Cardiac fibroblast (primary cell): ENCODE data around the gene UBE2C.

ENCODE experiments used
- DNase-seq, 2 donors: peaks; one replicate each; pipeline versions ENCODE4 v3.0.0 to v3.0.0-alpha.2; 2010; ENCODE audit warnings: low read depth in 2 of 2
- H3K4me3 ChIP-seq, 2 donors: replicated peaks in 1 of 2; 1 replicate in 1 of 2; 2 replicates in 1 of 2; pipeline ENCODE4 v1.5.1; 2011; ENCODE audit warnings: low read depth in 2 of 2, low read length in 2 of 2, mild to moderate bottlenecking in 2 of 2, moderate library complexity in 1 of 2
- CTCF ChIP-seq: IDR thresholded peaks from one replicate; pipeline ENCODE4 v1.5.1; 2011; ENCODE audit warnings: low read depth, mild to moderate bottlenecking, low read length, inconsistent platforms

The UBE2C gene

GRCh38 chr20:45833030-45833882 lies 20.8 kb downstream of the UBE2C start, which contains the start of gene SNX21:
Gene SNX21, plus strand, starts transcription at chr20:45833799. Its CDS starts 121 bp downstream, at chr20:45833920.
- H3K4me3 ChIP-seq = peak within 1 kb of the TSS; percentile 73 to 74
- TF ChIP-seq CTCF = no peak
- DNase-seq = peak; percentile 96 to 98

- peak; percentile 57 to 76 for DNase-seq
- no peak for TF ChIP-seq CTCF
Measured at GRCh38 chr20:45833883-45834796, 21.7 kb downstream of the UBE2C start.

GRCh38 chr20:45834797-45835161 lies 22.3 kb downstream of the UBE2C start:
- H3K4me3 ChIP-seq = peak overlapping the region; percentile 73 to 74
- no peak for TF ChIP-seq CTCF
- DNase-seq = no peak

More at GRCh38 chr20:45833883-45834796, 21.7 kb downstream of the UBE2C start:
- peak overlapping the region; percentile 73 to 74 for H3K4me3 ChIP-seq

- DNase-seq = peak in 1 of 2 donors; percentile 45
- TF ChIP-seq CTCF = no peak
- peak overlapping the region; percentile 73 to 74 for H3K4me3 ChIP-seq
Measured at GRCh38 chr20:45835329-45835765, 22.9 kb downstream of the UBE2C start.

- DNase-seq = peak; percentile 61 to 80
- peak overlapping the region; percentile 5 to 74 for H3K4me3 ChIP-seq
- no peak for TF ChIP-seq CTCF
Measured at GRCh38 chr20:45835825-45836224, 23.4 kb downstream of the UBE2C start.

GRCh38 chr20:45836841-45837240 lies 24.4 kb downstream of the UBE2C start:
- no peak for TF ChIP-seq CTCF
- peak in 1 of 2 donors; percentile 62 for DNase-seq
- H3K4me3 ChIP-seq = no peak overlapping the region
